T-helper 22 cell (primary cell): ENCODE measurements around the gene GRK2.

Experiments used
- DNase-seq: peaks from one replicate; pipeline ENCODE4 v3.0.0-alpha.2; 2020; ENCODE audit warnings: low read depth

The GRK2 gene

GRCh38 chr11:67301313-67301921 is 35.1 kb downstream of the GRK2 start:
- DNase-seq, result no peak

- no peak for DNase-seq
Observed at GRCh38 chr11:67301951-67302516, 35.8 kb downstream of the GRK2 start.

- no peak for DNase-seq
Observed at GRCh38 chr11:67302571-67303131, 36.4 kb downstream of the GRK2 start.

GRCh38 chr11:67303132-67303834 is 37.0 kb downstream of the GRK2 start, which contains the start of gene SSH3:
Gene SSH3 (plus strand): TSS chr11:67303530. CDS start chr11:67303626, 96 bp downstream.
- DNase-seq, result peak; percentile 34

- DNase-seq, result no peak
Observed at GRCh38 chr11:67303835-67304411, 37.6 kb downstream of the GRK2 start.

- no peak for DNase-seq
Observed at GRCh38 chr11:67304511-67305113, 38.3 kb downstream of the GRK2 start.

GRCh38 chr11:67306769-67307544 is 40.7 kb downstream of the GRK2 start:
- DNase-seq, result no peak

GRCh38 chr11:67307545-67308001 is 41.3 kb downstream of the GRK2 start:
- no peak for DNase-seq

- DNase-seq, result no peak
Observed at GRCh38 chr11:67308031-67308866, 42.0 kb downstream of the GRK2 start.

- no peak for DNase-seq
Observed at GRCh38 chr11:67309166-67309565, 42.9 kb downstream of the GRK2 start.

GRCh38 chr11:67309661-67310061 is 43.4 kb downstream of the GRK2 start:
- no peak for DNase-seq

- no peak for DNase-seq
Observed at GRCh38 chr11:67310246-67311050, 44.2 kb downstream of the GRK2 start.

- no peak for DNase-seq
Observed at GRCh38 chr11:67311051-67311555, 44.8 kb downstream of the GRK2 start.

- no peak for DNase-seq
Observed at GRCh38 chr11:67311556-67312082, 45.3 kb downstream of the GRK2 start.

GRCh38 chr11:67312187-67313021 is 46.1 kb downstream of the GRK2 start:
- peak; percentile 46 for DNase-seq

GRCh38 chr11:67313125-67313890 is 47.0 kb downstream of the GRK2 start:
- no peak for DNase-seq

- no peak for DNase-seq
Observed at GRCh38 chr11:67314218-67314617, 47.9 kb downstream of the GRK2 start.
